Naive thymus-derived CD4-positive, alpha-beta T cell (primary cell): ENCODE results near the gene ETV3. TPM values are rescaled to one million over a fixed set of nuclear protein-coding genes. Genes with fewer than 3 reads are reported as not detected.

ENCODE experiments used
- ATAC-seq: fragments of 150-1000 bp; cut with Tn5 transposase; 2 replicates; pipeline ENCODE4 v1.10.0; 2021; ENCODE audit warnings: mild to moderate bottlenecking, moderate library complexity
- CTCF ChIA-PET: fragments of 350-600 bp; sonication (Branson Sonifier 250); formaldehyde crosslinking; loops from one replicate; lab custom pipeline; 2021; ENCODE audit warnings: antibody characterized with exemption; lab: Charles Lee
- POLR2A ChIA-PET: fragments of 350-600 bp; sonication (Branson Sonifier 250); formaldehyde crosslinking; loops from one replicate; lab custom pipeline; 2021; ENCODE audit warnings: antibody characterized with exemption, inconsistent platforms; lab: Charles Lee
- DNase-seq, 9 donors: peaks; one replicate each; pipeline versions ENCODE4 v3.0.0 to v3.0.0-alpha.2; 2020 to 2022; ENCODE audit warnings: mixed read lengths in 1 of 9
- H3K27ac ChIP-seq: one replicate; pipeline ENCODE4 v1.7.0; 2013; ENCODE audit warnings: mild to moderate bottlenecking, low read depth, low read length, moderate library complexity
- H3K27me3 ChIP-seq, 2 donors: one replicate each; pipeline ENCODE4 v1.7.0; 2013; ENCODE audit warnings: low read length in 2 of 2, mild to moderate bottlenecking in 2 of 2, moderate library complexity in 2 of 2; ENCODE audit not compliant: control insufficient read depth in 2 of 2, insufficient read depth in 2 of 2
- H3K36me3 ChIP-seq, 3 experiments: 1 replicate in 2 of 3; 2 replicates in 1 of 3; pipeline ENCODE4 v1.7.0; 2013; ENCODE audit warnings: low read length in 3 of 3, mild to moderate bottlenecking in 3 of 3, moderate library complexity in 1 of 3; ENCODE audit not compliant: insufficient read depth in 3 of 3, control insufficient read depth in 2 of 3
- H3K4me1 ChIP-seq, 2 donors: one replicate each; pipeline ENCODE4 v1.7.0; 2013; ENCODE audit warnings: low read length in 2 of 2, mild to moderate bottlenecking in 2 of 2, moderate library complexity in 1 of 2; ENCODE audit not compliant: control insufficient read depth in 2 of 2, insufficient read depth in 2 of 2
- H3K4me3 ChIP-seq: 2 replicates; pipeline ENCODE4 v1.7.0; 2013; ENCODE audit warnings: mild to moderate bottlenecking, low read length
- H3K9me3 ChIP-seq, 3 experiments: 1 replicate in 2 of 3; 2 replicates in 1 of 3; pipeline ENCODE4 v1.7.0; 2013; ENCODE audit warnings: low read length in 3 of 3; ENCODE audit not compliant: control insufficient read depth in 2 of 3
- H3K27ac Mint-ChIP-seq, 9 donors: one replicate each; pipeline ENCODE4 v1.8.0; 2020 to 2022; ENCODE audit warnings: mixed read lengths in 9 of 9, mild to moderate bottlenecking in 8 of 9, moderate library complexity in 5 of 9, inconsistent platforms in 2 of 9
- H3K27me3 Mint-ChIP-seq, 5 donors: one replicate each; pipeline ENCODE4 v1.8.0; 2021 to 2022; ENCODE audit warnings: mixed read lengths in 5 of 5, mild to moderate bottlenecking in 1 of 5
- H3K36me3 Mint-ChIP-seq, 5 donors: one replicate each; pipeline ENCODE4 v1.8.0; 2020 to 2022; ENCODE audit warnings: mixed read lengths in 5 of 5, mild to moderate bottlenecking in 3 of 5, inconsistent platforms in 1 of 5
- H3K4me1 Mint-ChIP-seq, 7 donors: one replicate each; pipeline ENCODE4 v1.8.0; 2020 to 2022; ENCODE audit warnings: mixed read lengths in 7 of 7, mild to moderate bottlenecking in 3 of 7, inconsistent platforms in 1 of 7
- H3K4me3 Mint-ChIP-seq, 10 donors: one replicate each; pipeline ENCODE4 v1.8.0; 2020 to 2022; ENCODE audit warnings: mild to moderate bottlenecking in 10 of 10, mixed read lengths in 10 of 10, moderate library complexity in 6 of 10, inconsistent platforms in 2 of 10
- H3K9me3 Mint-ChIP-seq, 11 donors: one replicate each; pipeline ENCODE4 v1.8.0; 2020 to 2022; ENCODE audit warnings: mixed read lengths in 11 of 11, mild to moderate bottlenecking in 4 of 11, inconsistent platforms in 1 of 11, moderate library complexity in 1 of 11
- intact Hi-C, 2 donors: fragments of 100-400 bp; cut with micrococcal nuclease; formaldehyde crosslinking; loops; one replicate each; pipeline ENCODE4 v1.15.1; 2023
- polyA plus RNA-seq, 2 donors: library from polyadenylated mRNA; unstranded; fragments of 300-500 nt; fragmentation: Illumina TruSeq; gene quantifications; one replicate each; pipeline ENCODE4 v1.2.3, GENCODE V29; 2021
- total RNA-seq, 6 experiments: library from RNA in 5 of 6; stranded (reverse) in 5 of 6; gene quantifications; 1 replicate in 5 of 6; 2 replicates in 1 of 6; pipeline ENCODE4 v1.2.3 and lab custom pipeline; 2021 to 2026

The ETV3 gene
- total and polyA plus RNA-seq, 7 experiments from 2014 or later = 4.5 to 72.4 (median 32.1) TPM

DNA sequence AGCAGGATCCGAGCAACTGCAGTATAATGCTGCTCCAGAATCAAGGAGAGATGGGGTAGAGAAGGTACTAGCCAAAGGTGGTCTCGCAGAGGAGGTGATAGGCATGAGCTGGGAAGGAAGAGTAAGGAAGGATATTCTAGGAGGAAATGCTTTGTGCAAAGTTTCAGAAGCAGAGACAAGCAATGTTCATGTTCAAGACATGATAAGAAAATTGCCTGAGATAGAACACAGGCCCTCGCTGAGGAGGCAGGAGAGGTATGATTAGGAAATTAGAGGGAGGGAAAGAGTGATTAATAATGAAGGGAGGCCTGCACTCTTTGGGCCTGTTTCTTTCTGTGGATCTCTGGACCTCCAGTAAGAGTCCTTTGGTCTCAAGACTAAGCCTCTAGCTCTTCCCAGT is 12.9 kb upstream of the ETV3 start:
- no peaks in the 10 kb centered on the region for H3K27me3 Mint-ChIP-seq
- H3K27ac Mint-ChIP-seq = peak overlapping the region in 1 of 9 donors; percentile 27
- H3K36me3 Mint-ChIP-seq = peaks cover 0 to 2% (median 0%) of the 10 kb centered on the region in 5 donors
- H3K9me3 Mint-ChIP-seq = peaks cover 0 to 1% (median 0%) of the 10 kb centered on the region in 11 donors
- intact Hi-C loops = no loop called here
- no peak for ATAC-seq
- H3K4me3 ChIP-seq = no peak overlapping the region
- peaks cover 5 to 26% of the 10 kb centered on the region in 2 donors for H3K4me1 ChIP-seq
- H3K27ac ChIP-seq = no peak overlapping the region
- no peaks in the 10 kb centered on the region for H3K9me3 ChIP-seq
- DNase-seq = no peak
- H3K4me3 Mint-ChIP-seq = peak overlapping the region in 1 of 10 donors; percentile 48
- H3K36me3 ChIP-seq = no peaks in the 10 kb centered on the region
- H3K27me3 ChIP-seq = no peaks in the 10 kb centered on the region
- CTCF ChIA-PET = interaction anchor here (11.4 kb wide), 1 partner anchor 62 kb away, joined by 292 read pairs; no protein-coding TSS in a partner anchor
- POLR2A ChIA-PET = no interaction called here
- H3K4me1 Mint-ChIP-seq = peaks cover 20 to 59% (median 36%) of the 10 kb centered on the region in 7 donors

DNA sequence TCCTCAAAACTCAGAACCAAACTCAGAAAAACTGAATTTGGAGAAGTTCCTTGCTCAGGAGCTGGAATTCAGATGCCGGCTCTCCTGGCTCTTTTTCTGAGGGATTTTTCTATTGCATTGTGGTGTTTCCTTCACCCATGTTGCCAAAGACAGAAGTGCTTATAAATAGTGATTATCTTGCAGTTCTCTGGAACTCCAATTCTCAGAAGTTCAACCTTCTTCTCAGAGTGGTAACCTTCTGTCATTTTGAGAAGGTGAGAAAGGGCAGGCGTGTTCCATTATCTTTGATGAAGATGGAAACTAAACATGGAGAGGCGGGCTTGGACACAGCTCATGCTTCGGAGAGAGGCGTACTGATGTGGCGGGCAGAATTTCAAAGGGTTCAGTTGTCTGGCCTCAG is 12.4 kb upstream of the ETV3 start:
- Mint-ChIP-seq H3K4me1 (peaks cover 17 to 56% (median 32%) of the 10 kb centered on the region in 7 donors), H3K4me3 (peak overlapping the region in 1 of 10 donors; percentile 48), H3K9me3 (peaks cover 0 to 1% (median 0%) of the 10 kb centered on the region in 11 donors), H3K36me3 (peaks cover 0 to 2% (median 0%) of the 10 kb centered on the region in 5 donors), H3K27ac (peak overlapping the region in 1 of 9 donors; percentile 27), H3K27me3 (no peaks in the 10 kb centered on the region)
- no peak for ATAC-seq
- H3K27me3 ChIP-seq = no peaks in the 10 kb centered on the region
- intact Hi-C loops = no loop called here
- DNase-seq = no peak
- ChIA-PET POLR2A (interaction anchor here (1.5 kb wide), 1 partner anchor 12 kb away, joined by 3 read pairs; no protein-coding TSS in a partner anchor), CTCF (interaction anchor here (11.4 kb wide), 1 partner anchor 61 kb away, joined by 292 read pairs; no protein-coding TSS in a partner anchor)
- H3K36me3 ChIP-seq = no peaks in the 10 kb centered on the region
- H3K4me1 ChIP-seq = peaks cover 2 to 22% of the 10 kb centered on the region in 2 donors
- H3K4me3 ChIP-seq = no peak overlapping the region
- no peak overlapping the region for H3K27ac ChIP-seq
- H3K9me3 ChIP-seq = no peaks in the 10 kb centered on the region

DNA sequence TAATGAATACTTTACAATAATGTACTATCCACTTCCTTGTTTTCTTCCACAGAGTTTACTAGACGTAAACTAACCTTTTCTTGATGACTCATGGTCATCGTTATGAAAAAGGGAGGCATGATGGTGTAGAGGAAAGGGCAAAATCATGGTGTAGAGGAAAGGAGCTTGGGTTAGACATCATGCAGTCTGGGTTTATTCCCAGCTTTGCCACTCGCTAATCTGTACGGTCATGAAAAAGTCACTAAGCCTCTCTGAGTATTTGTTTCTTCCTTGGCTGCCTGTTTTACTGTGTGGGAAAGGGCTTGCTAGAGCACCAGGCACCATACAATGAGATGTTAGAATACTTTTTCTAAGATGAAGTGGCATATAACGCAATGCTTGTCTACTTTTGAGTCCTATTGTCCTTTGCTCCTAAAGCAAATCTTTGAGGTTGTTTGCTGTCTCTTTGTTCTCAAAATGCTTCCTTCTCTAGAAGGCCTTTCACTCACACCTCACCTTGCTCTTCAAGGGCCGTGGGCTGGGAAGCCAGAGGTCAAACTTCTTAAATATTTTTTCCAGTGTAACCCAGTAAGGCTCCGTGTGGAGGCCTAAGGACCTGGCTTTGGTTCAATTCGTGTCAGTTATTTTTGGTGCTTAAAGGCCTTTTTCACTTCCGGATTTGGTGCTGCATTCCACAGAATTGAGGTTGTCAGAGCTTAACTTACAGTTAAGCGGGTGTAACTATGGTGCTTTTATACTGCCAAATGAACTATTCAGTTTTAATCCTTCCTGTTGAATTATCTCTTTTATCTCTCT is 9.9 kb upstream of the ETV3 start:
- no peaks in the 10 kb centered on the region for H3K9me3 ChIP-seq
- H3K4me1 ChIP-seq = no peaks in the 10 kb centered on the region
- peaks cover 0 to 1% (median 0%) of the 10 kb centered on the region in 11 donors for H3K9me3 Mint-ChIP-seq
- peaks cover 0 to 7% (median 0%) of the 10 kb centered on the region in 5 donors for H3K27me3 Mint-ChIP-seq
- H3K4me3 Mint-ChIP-seq = peak overlapping the region in 1 of 10 donors; percentile 1
- H3K27ac ChIP-seq = no peak overlapping the region
- ATAC-seq = peak; percentile 61
- H3K36me3 ChIP-seq = no peaks in the 10 kb centered on the region
- peak overlapping the region in 7 of 9 donors; percentile 0 to 85 (median 20) for H3K27ac Mint-ChIP-seq
- ChIA-PET CTCF (interaction anchor here (0.6 to 11.4 kb wide), 3 partner anchors 51 to 59 kb away, joined by 3 to 292 read pairs (median 3); no protein-coding TSS in a partner anchor), POLR2A (interaction anchor here (1.4 kb wide), 1 partner anchor 9 kb away, joined by 3 read pairs; no protein-coding TSS in a partner anchor)
- H3K4me1 Mint-ChIP-seq = peaks cover 5 to 41% (median 16%) of the 10 kb centered on the region in 7 donors
- intact Hi-C loops = loop anchor here in 1 of 2 donors (1.0 to 2.0 kb wide), 2 partner anchors 9 to 15 kb away; no protein-coding TSS in a partner anchor
- H3K4me3 ChIP-seq = no peak overlapping the region
- H3K36me3 Mint-ChIP-seq = peaks cover 0 to 2% (median 0%) of the 10 kb centered on the region in 5 donors
- no peak for DNase-seq
- H3K27me3 ChIP-seq = no peaks in the 10 kb centered on the region

DNA sequence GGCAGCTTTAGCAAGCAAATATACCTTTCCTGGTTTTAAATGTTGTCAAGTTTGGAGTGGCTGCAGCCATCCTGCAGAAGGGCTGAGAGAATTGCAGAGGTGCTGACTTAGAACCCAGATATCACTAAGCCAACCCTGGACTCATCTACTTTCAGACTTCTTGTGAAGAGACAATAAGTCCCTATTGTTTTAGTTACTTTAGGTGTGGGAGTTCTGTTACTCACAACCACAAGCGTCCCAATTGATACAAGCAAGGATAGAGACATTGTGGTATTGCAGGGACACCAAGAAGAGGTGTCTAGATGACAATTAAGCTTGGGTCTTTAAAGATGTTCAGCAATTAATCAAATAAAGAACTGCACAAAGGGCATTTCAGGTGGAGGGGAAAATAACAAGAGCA is 8.8 kb upstream of the ETV3 start:
- Histone ChIP-seq H3K4me3 (no peak overlapping the region), H3K27me3 (no peaks in the 10 kb centered on the region), H3K36me3 (no peaks in the 10 kb centered on the region), H3K27ac (no peak overlapping the region), H3K9me3 (no peaks in the 10 kb centered on the region), H3K4me1 (no peaks in the 10 kb centered on the region)
- Mint-ChIP-seq H3K4me1 (peaks cover 5 to 34% (median 16%) of the 10 kb centered on the region in 7 donors), H3K36me3 (peaks cover 0 to 2% (median 0%) of the 10 kb centered on the region in 5 donors), H3K9me3 (peaks cover 0 to 1% (median 0%) of the 10 kb centered on the region in 11 donors), H3K4me3 (no peak overlapping the region), H3K27ac (no peak overlapping the region), H3K27me3 (peaks cover 0 to 7% (median 0%) of the 10 kb centered on the region in 5 donors)
- CTCF ChIA-PET = interaction anchor here (1.3 kb wide), 1 partner anchor 57 kb away, joined by 3 read pairs; no protein-coding TSS in a partner anchor
- DNase-seq = no peak
- POLR2A ChIA-PET = interaction anchor here (1.4 kb wide), 1 partner anchor 8 kb away, joined by 3 read pairs; no protein-coding TSS in a partner anchor
- ATAC-seq = no peak
- intact Hi-C loops = loop anchor here in 1 of 2 donors (1.0 to 2.0 kb wide), 2 partner anchors 8 to 14 kb away; no protein-coding TSS in a partner anchor

DNA sequence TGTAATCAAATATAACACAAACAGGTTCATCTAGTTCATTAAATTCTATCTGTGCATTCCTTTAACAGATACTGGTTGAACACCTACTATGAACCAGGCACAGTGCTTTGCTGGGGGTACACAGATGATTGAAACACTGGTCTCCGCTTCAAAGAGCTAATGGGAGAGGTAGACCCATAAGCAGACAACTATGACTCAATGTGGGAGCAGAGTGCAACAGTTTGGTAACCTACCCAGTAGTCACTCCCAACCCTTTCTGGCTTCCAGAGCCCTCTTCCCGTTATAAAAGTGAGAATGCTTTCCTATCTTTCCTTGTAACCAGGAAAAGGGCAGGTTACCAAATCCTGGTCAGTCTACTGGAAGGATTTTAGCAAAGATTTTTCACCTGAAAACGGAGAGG is 8.0 kb upstream of the ETV3 start:
- H3K27ac ChIP-seq = no peak overlapping the region
- no peak overlapping the region for H3K4me3 ChIP-seq
- H3K27me3 ChIP-seq = no peaks in the 10 kb centered on the region
- no peak for ATAC-seq
- intact Hi-C loops = loop anchor here in 1 of 2 donors (2.0 kb wide), 1 partner anchor 13 kb away; no protein-coding TSS in a partner anchor
- POLR2A ChIA-PET = no interaction called here
- H3K36me3 Mint-ChIP-seq = peaks cover 0 to 2% (median 0%) of the 10 kb centered on the region in 5 donors
- CTCF ChIA-PET = no interaction called here
- H3K4me1 ChIP-seq = no peaks in the 10 kb centered on the region
- peaks cover 5 to 31% (median 13%) of the 10 kb centered on the region in 7 donors for H3K4me1 Mint-ChIP-seq
- no peak overlapping the region for H3K4me3 Mint-ChIP-seq
- no peaks in the 10 kb centered on the region for H3K9me3 ChIP-seq
- H3K27ac Mint-ChIP-seq = no peak overlapping the region
- DNase-seq = no peak
- H3K36me3 ChIP-seq = no peaks in the 10 kb centered on the region
- H3K27me3 Mint-ChIP-seq = peaks cover 0 to 7% (median 0%) of the 10 kb centered on the region in 5 donors
- H3K9me3 Mint-ChIP-seq = peaks cover 0 to 1% (median 0%) of the 10 kb centered on the region in 11 donors

DNA sequence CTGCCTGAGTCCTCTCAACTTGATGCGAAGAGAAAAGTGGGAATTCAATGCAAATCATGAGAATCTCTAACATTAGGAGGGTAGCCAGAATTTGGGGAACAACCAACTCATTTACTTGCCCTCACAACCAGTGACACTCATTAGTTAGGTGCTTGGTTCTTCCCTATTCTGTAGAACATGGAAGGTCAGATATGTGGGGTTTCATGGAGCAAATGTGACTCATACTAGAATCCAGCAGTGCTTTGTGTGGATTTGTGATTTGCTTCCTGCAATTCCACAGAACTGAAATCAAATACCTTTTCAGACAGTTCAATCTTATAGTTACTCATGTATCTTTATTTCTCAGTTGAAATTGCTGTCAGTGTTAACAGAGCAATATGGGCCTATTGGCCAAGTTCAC is 6.9 kb upstream of the ETV3 start:
- CTCF ChIA-PET = no interaction called here

More for the DNA sequence above, 6.9 kb upstream of the ETV3 start:
- no peak overlapping the region for H3K27ac ChIP-seq
- Mint-ChIP-seq H3K27me3 (peaks cover 0 to 7% (median 0%) of the 10 kb centered on the region in 5 donors), H3K27ac (no peak overlapping the region), H3K36me3 (peaks cover 0 to 2% (median 0%) of the 10 kb centered on the region in 5 donors), H3K4me1 (peaks cover 0 to 28% (median 11%) of the 10 kb centered on the region in 7 donors), H3K9me3 (peaks cover 0 to 1% (median 0%) of the 10 kb centered on the region in 11 donors), H3K4me3 (no peak overlapping the region)
- H3K27me3 ChIP-seq = no peaks in the 10 kb centered on the region
- ATAC-seq = no peak
- no peak for DNase-seq
- H3K4me3 ChIP-seq = no peak overlapping the region
- intact Hi-C loops = no loop called here
- H3K36me3 ChIP-seq = no peaks in the 10 kb centered on the region
- POLR2A ChIA-PET = interaction anchor here (0.8 kb wide), 1 partner anchor 11 kb away, joined by 3 read pairs; no protein-coding TSS in a partner anchor
- no peaks in the 10 kb centered on the region for H3K4me1 ChIP-seq
- H3K9me3 ChIP-seq = no peaks in the 10 kb centered on the region
